PC-3 (cell line): ENCODE measurements around the gene COL19A1.

Experiments used
- CTCF ChIP-seq: fragments of 300-600 bp; sonication (generic); conservative IDR thresholded peaks from 2 replicates; pipeline ENCODE4 v1.5.1; 2017; ENCODE audit warnings: antibody characterized with exemption, low read depth, mild to moderate bottlenecking, low read length
- EZH2 ChIP-seq: fragments of 300-600 bp; sonication (generic); IDR thresholded peaks from one replicate; pipeline ENCODE4 v1.6.1; 2017; ENCODE audit warnings: antibody characterized with exemption, mild to moderate bottlenecking, low read length; ENCODE audit not compliant: unreplicated experiment

GRCh38 chr6:69868252-69868804, 2.0 kb downstream of the COL19A1 start:
- TF ChIP-seq CTCF (no peak), EZH2 (no peak)
